NCI-H2029 treated with DMSO at 0.1 percent for 48 hours (cell line): ENCODE data around the gene PAFAH1B1.

Experiments
- DNase-seq: peaks from one replicate; lab custom pipeline; 2025; lab: John Stamatoyannopoulos, UW

Gene PAFAH1B1

GRCh38 chr17:2722611-2723010 is 129.2 kb downstream of the PAFAH1B1 start:
- no peak for DNase-seq

- no peak for DNase-seq
Observed at GRCh38 chr17:2723505-2723996, 130.1 kb downstream of the PAFAH1B1 start.

- DNase-seq, result no peak
Observed at GRCh38 chr17:2723997-2724783, 130.7 kb downstream of the PAFAH1B1 start.

- no peak for DNase-seq
Observed at GRCh38 chr17:2724784-2725164, 131.3 kb downstream of the PAFAH1B1 start.

GRCh38 chr17:2730764-2731353 is 137.4 kb downstream of the PAFAH1B1 start:
- DNase-seq, result no peak

GRCh38 chr17:2731807-2732206 is 138.4 kb downstream of the PAFAH1B1 start:
- no peak for DNase-seq

- no peak for DNase-seq
Observed at GRCh38 chr17:2734939-2735338, 141.5 kb downstream of the PAFAH1B1 start.
